NCI-H146 treated with DMSO at 0.1 percent for 48 hours (cell line): ENCODE measurements around the gene PHACTR1.

Experiments used
- DNase-seq: peaks from one replicate; lab custom pipeline; 2025; ENCODE audit not compliant: unreplicated experiment; lab: John Stamatoyannopoulos, UW

PHACTR1 gene

GRCh38 chr6:13273931-13274706 lies 557.6 kb downstream of the PHACTR1 start:
- no peak for DNase-seq

DNA sequence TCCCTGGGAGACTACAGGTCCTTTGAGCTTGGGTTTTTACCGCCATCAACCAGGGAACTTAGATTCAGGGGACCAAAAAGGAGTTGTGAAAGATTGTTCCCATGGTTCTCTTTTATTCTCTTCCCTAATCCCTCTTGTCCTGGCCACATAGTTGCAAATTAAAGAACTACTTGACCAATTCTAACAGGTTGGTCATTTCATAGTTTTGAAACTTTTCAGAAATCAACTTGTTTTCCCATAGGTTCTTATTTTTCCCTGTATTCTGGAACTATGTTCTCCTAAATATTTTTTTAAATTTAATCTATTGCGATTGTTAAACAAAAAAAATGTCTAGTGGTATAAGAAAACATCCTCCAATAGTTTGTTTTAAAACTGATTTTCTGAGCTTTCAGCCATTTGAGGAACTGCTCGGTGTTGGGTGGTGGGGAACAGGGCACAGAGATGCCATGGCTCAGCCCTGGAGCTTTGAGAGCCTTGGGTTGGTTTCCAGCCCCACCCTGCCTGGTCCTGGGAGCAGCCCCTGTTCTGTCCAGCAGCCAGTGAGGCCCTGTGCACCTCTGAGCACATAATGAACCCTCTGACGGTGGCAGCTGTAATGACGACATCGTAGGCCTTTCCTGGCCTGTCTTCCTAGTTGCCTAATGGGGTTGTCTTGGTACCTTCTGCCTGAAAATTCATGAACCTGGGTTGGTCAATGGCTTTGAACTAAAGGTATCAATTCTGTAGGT lies 558.3 kb downstream of the PHACTR1 start:
- no peak for DNase-seq

- DNase-seq = no peak
Observed at GRCh38 chr6:13275435-13275989, 558.9 kb downstream of the PHACTR1 start.

DNA sequence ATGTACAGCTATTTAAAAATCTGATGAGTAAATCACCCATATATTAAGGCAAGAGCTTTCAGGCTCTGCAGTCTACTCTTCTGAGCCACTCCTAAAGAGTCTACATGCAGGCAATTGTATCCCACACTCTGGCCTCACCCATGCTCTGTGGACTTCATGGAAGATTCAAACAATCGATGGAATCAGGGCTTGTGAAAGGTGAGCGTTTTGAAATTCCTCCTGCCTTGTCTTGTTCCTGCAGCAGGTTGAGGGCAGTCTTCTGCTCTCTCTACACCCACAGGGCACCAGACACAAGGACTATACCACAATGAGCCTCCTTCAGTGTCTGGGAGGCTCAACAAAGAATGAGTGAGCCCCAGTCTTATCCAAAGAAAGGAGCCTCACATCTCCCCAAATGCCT lies 560.7 kb downstream of the PHACTR1 start:
- DNase-seq = no peak

- DNase-seq = no peak
Observed at GRCh38 chr6:13278164-13278563, 561.6 kb downstream of the PHACTR1 start.

DNA sequence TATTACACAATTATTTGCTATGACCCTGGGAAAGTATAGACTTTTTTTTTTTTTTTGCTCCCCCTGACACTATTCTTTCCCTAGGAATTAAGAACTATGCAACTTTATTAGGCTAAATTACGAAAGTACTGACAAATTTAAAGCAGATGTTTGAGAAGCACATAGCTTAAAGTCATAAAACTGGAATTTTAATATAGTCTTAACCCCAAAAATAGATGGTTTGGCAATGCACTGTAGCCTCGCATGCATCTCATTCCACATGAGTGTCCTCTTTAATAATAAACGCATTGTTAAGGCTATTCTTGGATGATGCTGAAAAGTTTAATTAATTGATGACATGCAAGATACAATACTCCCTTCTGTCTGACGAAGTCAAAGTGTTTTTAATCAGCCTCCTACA lies 562.4 kb downstream of the PHACTR1 start:
- DNase-seq = no peak

- DNase-seq = no peak
Observed at GRCh38 chr6:13280254-13280653, 563.7 kb downstream of the PHACTR1 start.

DNA sequence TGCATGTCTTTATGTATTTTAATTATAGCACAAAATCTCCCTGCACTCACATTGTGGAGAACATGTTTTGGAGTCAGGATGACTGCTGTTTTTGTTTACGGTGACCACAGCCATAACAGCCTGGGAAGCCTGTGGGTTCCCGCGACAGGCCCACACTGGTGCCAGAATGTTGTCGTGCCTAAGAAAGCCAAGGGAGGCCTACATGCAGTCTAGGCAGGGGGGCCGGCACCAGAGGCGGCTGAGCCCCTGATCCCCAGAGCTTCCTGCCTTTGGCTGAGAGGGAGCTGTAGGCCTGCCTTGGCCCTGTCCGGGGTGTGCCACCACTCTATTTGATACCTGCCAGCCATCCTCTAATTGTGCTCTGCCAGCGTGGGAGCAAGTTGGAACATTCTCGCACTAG lies 565.1 kb downstream of the PHACTR1 start:
- DNase-seq = no peak

DNA sequence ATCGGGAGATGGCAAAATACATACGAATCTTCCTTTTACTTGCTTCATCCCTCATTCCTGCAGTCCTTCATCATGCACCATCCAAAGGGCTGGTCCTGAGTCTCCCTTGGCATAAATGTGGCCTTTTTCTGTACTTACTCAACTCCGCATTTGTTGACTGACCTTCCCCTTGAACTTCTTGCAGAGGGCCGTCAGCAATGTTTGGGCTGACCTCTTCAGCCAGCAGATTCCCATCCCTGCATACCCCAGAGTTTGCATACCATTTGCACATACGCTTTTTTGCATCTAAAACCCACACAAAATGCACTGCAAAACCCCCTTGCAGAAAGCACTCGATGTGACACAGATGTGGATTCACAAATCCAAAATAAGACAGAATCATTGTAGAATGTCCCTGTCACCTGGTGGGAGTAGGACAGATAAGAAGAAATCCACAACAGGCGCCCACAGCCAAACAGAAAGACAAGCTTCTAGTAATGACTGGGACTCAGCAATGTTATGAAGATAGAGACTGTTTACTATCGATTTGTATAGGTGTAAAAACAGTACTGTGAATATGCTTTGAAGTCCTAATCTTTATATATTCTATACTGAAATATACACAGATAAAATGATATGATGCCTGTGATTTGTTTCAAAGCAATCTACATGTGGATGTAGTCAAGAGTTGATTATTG lies 566.0 kb downstream of the PHACTR1 start:
- DNase-seq = no peak

DNA sequence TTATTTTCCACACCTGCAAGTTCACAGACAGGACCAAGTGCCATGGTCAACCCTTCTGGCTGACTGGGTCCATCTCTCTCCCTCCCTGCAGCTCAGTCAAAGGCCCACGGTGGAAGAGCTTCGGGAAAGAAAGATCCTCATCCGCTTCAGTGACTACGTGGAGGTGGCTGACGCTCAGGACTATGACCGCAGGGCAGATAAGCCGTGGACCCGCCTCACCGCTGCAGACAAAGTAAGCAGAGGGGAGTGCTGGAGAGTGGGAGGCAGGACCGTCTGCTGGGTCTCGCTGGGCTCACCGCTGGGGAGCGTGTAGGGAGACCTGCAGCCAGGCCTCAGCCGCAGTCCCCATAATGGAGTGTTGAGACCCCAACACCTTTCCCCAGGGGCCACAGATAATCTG lies 566.8 kb downstream of the PHACTR1 start:
- no peak for DNase-seq

GRCh38 chr6:13284646-13285045 lies 568.1 kb downstream of the PHACTR1 start:
- DNase-seq = no peak

GRCh38 chr6:13285705-13286104 lies 569.1 kb downstream of the PHACTR1 start:
- DNase-seq = no peak

DNA sequence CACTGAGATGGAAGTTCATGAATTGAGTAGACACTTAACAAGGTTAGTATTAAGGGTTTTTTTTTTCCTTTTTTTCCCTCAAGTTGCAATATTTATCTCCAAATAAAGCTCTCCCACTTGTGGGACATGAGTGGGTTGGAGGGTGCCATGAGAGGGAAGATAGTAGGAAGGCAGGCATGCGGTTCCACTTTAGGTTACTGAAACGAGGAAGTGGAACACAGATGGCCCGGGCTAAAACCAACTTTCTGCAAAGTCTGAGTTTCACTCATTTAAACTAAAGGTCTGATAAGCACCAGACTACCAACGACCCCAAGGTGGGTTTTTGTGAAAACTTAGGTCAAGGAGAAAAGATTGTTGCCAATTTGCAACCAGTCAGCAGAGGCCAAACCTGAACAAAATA lies 569.6 kb downstream of the PHACTR1 start:
- no peak for DNase-seq

- no peak for DNase-seq
Observed at GRCh38 chr6:13287104-13287503, 570.5 kb downstream of the PHACTR1 start.

GRCh38 chr6:13288481-13288880 lies 571.9 kb downstream of the PHACTR1 start:
- no peak for DNase-seq

DNA sequence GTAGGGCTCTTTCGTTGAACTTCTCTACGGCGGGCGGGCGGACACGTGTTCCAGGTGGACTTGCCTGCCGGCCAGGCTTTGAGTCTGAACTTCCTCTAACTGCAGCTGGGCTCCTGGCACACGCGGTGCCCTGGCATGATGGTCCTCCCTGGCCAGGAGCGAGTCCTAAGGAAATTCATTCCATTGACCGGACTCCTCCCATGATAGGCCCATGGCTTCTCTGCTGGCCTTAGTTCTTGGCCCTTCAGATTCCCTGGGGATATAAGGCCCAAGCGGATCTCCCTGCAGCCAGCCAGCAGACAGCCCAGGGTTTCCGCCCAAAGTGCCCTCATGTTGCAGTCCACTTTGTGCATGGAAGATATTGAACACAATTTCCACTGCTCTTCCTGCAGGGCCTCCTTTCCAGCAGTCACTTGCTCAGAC lies 572.4 kb downstream of the PHACTR1 start:
- no peak for DNase-seq

DNA sequence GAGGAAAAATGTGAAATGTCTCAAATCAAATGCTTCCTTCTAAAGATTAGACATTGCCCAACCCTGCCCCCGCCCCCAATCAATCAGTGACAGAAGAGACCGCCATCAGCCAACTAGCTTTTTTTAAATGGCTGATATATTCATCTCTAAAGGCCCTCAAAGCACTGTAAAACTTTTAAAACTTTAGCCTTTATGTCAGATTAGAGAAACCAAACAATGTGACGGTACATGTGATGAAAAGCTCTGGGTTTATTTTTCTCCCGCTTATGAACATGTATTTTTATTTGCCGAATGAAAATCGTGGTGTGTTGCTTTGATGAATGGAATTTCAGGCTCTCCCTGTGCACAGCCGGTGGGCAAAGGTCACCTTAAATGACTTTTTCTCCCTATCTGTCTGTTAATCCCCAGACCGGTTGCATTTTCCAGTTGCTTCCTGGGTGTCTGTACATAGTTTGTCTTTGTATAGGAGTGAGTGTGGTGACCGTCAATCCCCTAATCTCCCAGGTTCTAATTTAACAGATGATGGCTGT lies 573.3 kb downstream of the PHACTR1 start:
- DNase-seq = no peak

GRCh38 chr6:13290335-13290734 lies 573.8 kb downstream of the PHACTR1 start:
- DNase-seq = no peak

GRCh38 chr6:13292774-13293173 lies 576.2 kb downstream of the PHACTR1 start:
- no peak for DNase-seq

GRCh38 chr6:13294499-13295069 lies 578.0 kb downstream of the PHACTR1 start:
- no peak for DNase-seq

- DNase-seq = no peak
Observed at GRCh38 chr6:13295576-13295975, 579.0 kb downstream of the PHACTR1 start.
